Pulmonary artery endothelial cell (primary cell): Measurements from ENCODE around the gene CNTNAP2. TPM values are rescaled to one million over a fixed set of nuclear protein-coding genes. Genes with fewer than 3 reads are reported as not detected.

Source experiments
- DNase-seq: peaks from one replicate; pipeline ENCODE4 v3.0.0-alpha.2; 2011; ENCODE audit warnings: low read depth, low spot score
- total RNA-seq: library from RNA; depleted of rRNA; stranded (reverse); fragments of >200 nt; gene quantifications from 2 replicates; pipeline ENCODE4 v1.2.3, GENCODE V29; 2014

CNTNAP2 gene
- total RNA-seq, 1 donor from 2014 or later: not detected

- DNase-seq: no peak
Observed at GRCh38 chr7:146285418-146285817, 168.8 kb downstream of the CNTNAP2 start.

GRCh38 chr7:146290746-146291145 is 174.1 kb downstream of the CNTNAP2 start:
- DNase-seq: no peak

GRCh38 chr7:146291900-146292299 is 175.3 kb downstream of the CNTNAP2 start:
- DNase-seq: no peak

- DNase-seq: no peak
Observed at GRCh38 chr7:146296028-146296427, 179.4 kb downstream of the CNTNAP2 start.

GRCh38 chr7:146314962-146315361 is 198.4 kb downstream of the CNTNAP2 start:
- DNase-seq: no peak

- no peak for DNase-seq
Observed at GRCh38 chr7:146319629-146320028, 203.0 kb downstream of the CNTNAP2 start.

- no peak for DNase-seq
Observed at GRCh38 chr7:146321301-146321700, 204.7 kb downstream of the CNTNAP2 start.

GRCh38 chr7:146331369-146331768 is 214.8 kb downstream of the CNTNAP2 start:
- no peak for DNase-seq

- no peak for DNase-seq
Observed at GRCh38 chr7:146345251-146345650, 228.7 kb downstream of the CNTNAP2 start.

GRCh38 chr7:146346096-146346495 is 229.5 kb downstream of the CNTNAP2 start:
- DNase-seq: no peak

GRCh38 chr7:146355216-146355615 is 238.6 kb downstream of the CNTNAP2 start:
- DNase-seq: no peak

GRCh38 chr7:146359176-146359575 is 242.6 kb downstream of the CNTNAP2 start:
- no peak for DNase-seq

- DNase-seq: no peak
Observed at GRCh38 chr7:146366938-146367337, 250.3 kb downstream of the CNTNAP2 start.

- no peak for DNase-seq
Observed at GRCh38 chr7:146370171-146370570, 253.6 kb downstream of the CNTNAP2 start.

- no peak for DNase-seq
Observed at GRCh38 chr7:146375170-146375569, 258.6 kb downstream of the CNTNAP2 start.

GRCh38 chr7:146378196-146378595 is 261.6 kb downstream of the CNTNAP2 start:
- DNase-seq: no peak

GRCh38 chr7:146387140-146387539 is 270.5 kb downstream of the CNTNAP2 start:
- DNase-seq: no peak

- DNase-seq: no peak
Observed at GRCh38 chr7:146388928-146389327, 272.3 kb downstream of the CNTNAP2 start.

- DNase-seq: no peak
Observed at GRCh38 chr7:146393346-146393745, 276.7 kb downstream of the CNTNAP2 start.

GRCh38 chr7:146397141-146397540 is 280.5 kb downstream of the CNTNAP2 start:
- no peak for DNase-seq

- DNase-seq: no peak
Observed at GRCh38 chr7:146401939-146402338, 285.3 kb downstream of the CNTNAP2 start.

GRCh38 chr7:146405737-146406136 is 289.1 kb downstream of the CNTNAP2 start:
- DNase-seq: no peak

GRCh38 chr7:146411975-146412374 is 295.4 kb downstream of the CNTNAP2 start:
- DNase-seq: no peak

GRCh38 chr7:146412781-146413180 is 296.2 kb downstream of the CNTNAP2 start:
- no peak for DNase-seq
